Stimulated activated CD8-positive, alpha-beta memory T cell treated with anti-CD3 and anti-CD28 coated beads, Interleukin-4, amount 100 ng/mL, for 24 hours (primary cell): ENCODE results near the gene BTAF1.
A peak's percentile ranks its signal among the peaks of the same experiment; 100 is the strongest.

ENCODE experiments used
- DNase-seq: peaks from one replicate; pipeline ENCODE4 v3.0.0-alpha.2; 2020; ENCODE audit warnings: low read depth

Gene BTAF1

DNA sequence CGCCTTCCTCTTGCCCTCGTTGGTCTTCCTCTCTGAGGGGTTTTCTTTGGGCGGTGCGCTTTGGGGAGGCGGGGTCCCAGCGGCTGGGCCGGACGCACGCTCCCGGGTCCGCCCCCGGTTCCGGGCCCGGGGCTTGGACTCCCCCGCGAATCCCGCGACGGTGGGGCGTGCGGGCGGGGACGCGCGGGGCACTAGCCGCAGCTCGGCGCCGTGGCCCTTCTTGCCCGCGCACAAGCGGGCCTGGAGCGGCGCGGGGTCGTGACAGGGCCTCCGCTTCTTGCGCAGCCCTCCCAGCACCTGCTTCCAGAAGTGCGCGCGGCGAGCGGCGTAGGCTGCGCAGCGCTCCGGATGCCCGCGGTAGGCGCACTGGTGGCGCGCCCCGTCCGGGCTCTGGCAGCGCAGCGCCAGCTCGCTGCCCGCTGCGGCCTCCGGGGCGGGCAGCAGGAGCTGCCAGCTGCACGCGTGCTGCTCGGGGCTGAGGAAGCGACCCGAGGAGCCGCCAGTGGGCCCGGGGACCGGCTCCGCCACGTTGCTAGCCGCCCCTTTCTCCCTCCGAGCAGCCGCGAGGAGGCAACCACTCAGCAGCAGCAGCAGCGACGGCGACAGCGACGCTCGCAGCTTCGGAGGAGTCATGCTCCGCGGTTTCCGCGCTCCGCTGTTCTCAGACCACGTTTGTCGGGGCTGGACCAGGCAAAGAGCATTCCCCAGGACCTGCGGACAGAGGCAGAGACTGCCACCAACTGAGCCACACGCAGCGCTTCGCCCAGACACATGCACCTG is 15.0 kb upstream of the BTAF1 start:
- peak; percentile 62 for DNase-seq

DNA sequence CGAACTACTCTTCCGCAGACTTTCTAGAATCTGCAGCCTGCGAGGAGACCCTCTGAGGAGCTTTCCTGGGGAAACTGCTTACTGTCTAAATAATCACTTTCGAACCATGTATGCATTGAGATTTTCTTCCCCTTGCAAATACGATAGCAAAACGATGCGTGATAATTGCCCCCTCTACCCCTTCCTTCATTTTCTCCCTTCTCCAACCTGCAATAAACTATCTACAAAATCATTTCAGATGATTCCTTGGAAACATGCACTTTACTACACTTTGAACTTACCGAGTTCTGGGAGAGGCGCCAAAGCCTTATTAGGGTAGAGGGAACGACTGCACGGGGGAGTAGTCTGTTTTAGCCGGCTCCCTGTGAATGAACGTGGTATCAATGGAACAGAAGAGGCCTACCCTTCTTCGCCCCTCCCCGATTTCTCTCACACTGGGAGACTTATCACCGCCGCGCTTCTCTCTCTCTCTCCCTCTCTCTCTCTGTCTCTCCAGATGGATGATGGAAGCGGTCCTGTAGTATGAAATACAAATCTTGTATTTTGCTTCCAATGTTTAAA is 14.4 kb upstream of the BTAF1 start, which contains the start of gene FGFBP3:
FGFBP3 (minus strand) TSS at position 370 of the 561 bp plus-strand sequence. CDS start 517 bp downstream, outside the sequence.
- DNase-seq = no peak

DNA sequence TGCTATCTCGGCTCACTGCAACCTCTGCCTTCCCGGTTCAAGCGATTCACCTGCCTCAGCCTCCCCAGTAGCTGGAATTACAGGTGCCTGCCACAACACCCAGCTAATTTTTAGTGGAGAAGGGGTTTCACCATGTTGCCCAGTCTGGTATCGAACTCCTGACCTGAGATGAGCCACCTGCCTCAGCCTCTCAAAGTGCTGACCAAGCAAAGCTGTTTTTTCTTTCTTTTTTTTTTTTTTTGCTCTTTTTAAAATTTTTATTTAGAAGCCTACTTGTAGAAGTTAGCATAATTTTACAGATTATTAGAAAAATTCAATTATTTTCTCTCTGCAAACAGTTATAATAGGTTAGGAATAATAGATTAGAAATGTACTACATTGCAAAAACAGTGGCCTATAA is 13.1 kb upstream of the BTAF1 start:
- DNase-seq = no peak

DNA sequence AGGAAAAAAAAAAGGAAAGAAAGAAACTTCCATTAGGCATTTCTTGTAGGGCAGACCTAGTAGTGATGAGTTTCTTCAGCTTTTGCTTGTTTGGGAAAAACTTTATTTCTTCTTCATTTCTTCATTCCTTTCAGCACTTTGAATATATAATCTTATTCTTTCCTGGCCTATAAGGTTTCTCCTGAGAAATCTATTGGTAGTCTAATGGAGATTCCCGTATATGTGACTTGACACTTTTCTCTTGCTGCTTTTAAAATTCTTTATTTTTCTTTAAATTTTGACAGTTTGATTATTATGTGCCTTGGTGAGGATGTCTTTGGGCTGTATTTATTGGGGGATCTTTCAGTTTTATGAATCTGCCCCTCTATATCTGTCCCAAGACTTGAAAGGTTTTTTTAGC is 3.9 kb upstream of the BTAF1 start:
- DNase-seq = no peak

DNA sequence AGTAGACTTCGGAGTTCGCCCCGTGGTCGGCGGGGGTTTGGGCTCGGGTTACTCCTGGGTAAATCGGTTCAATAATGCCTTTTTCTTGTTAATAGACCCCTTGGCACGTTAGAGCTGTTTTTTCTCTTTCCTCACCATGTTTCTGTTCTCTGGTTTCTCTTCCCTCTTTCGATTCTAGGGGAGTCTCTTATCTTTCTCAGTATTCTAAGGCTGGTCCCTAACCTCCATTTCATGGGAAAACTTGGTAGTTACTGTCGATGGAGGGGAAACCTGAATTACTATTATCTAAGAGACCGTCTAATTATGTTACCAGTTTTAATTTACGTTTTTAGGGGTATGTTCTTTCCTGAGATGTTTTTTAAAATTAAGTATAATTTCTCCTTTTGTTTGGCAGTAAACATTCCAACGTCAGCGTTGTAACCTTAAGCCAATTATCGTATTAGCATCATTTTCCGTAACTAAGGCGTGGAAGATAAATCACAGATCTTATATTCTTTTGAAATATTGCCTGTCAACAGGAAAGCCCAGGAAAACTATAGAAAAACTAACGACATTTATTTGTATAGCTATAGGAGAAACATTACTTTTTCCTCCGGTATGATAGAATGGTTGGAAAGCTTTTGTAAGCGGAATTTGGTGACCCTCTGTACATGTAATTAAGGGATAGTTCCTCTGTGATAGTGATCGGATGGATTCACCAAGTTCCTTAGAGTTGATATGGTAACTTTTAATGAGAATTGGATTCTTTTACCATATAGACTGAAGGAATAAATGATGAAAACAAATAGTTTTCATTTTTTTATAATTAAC is 847 bp downstream of the BTAF1 start:
- no peak for DNase-seq

DNA sequence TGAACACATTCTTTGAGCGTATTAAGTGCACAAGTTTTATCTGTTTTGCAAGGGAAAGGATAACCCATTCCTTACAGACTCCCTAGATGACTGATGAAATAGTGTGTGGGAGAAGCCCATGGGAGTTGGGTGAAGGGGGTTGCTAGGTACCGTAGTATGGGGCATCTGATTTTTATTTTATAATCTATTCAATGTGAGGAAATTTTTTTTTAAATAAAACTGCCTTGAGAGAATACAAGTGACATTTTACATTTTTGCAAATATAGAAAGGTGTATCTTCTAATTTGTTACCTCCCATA is 1.4 kb downstream of the BTAF1 start:
- DNase-seq = no peak

DNA sequence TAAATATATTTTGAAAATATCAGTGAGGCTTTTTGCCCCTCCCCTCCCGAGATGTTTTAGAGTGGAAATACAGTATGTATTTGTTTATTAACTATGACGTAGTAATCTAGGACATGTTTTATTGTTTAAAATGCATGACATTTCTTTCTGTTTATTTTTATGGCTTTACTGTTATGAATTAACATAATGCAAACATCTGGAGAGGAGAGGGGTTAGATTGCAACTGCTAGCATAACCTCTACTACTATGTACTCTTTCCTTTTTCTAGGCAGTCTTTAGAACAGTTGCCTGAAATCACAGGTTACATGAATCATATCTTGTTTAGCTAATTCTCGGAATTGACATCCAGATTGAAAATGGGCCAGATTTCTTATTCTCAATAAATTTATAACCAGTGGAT is 7.4 kb downstream of the BTAF1 start:
- no peak for DNase-seq

DNA sequence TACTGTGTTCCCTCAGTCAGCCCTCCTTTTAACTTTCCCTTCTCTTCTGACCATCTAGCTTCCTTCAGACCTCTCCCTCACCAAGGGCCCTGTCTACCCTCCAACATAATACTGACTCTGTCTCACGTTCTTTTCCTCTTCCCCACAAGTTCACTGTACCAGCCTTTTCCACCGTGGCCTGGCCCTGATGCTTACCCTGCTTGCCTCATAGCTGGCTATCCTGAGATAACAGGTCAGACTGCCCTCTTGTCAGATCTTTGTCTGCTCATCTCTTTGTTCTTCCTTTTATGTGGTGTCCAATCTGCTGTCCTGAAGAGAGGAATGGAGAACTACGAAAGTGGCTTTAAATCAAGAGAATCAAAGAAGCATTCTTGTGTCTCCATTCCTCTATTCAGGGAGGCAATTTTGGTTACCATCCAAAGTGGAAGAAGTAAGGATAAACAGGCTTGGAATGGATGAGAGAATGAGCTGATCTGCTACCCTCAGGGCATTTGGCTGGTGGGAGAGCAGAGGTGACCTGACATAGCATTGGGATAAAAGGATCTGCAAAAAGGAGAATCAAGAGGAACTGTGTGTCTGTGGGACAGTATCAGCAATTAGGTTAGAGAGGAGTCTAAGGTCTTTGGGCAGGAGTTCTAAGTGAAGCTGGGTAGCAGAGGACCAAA is 8.1 kb downstream of the BTAF1 start:
- no peak for DNase-seq

DNA sequence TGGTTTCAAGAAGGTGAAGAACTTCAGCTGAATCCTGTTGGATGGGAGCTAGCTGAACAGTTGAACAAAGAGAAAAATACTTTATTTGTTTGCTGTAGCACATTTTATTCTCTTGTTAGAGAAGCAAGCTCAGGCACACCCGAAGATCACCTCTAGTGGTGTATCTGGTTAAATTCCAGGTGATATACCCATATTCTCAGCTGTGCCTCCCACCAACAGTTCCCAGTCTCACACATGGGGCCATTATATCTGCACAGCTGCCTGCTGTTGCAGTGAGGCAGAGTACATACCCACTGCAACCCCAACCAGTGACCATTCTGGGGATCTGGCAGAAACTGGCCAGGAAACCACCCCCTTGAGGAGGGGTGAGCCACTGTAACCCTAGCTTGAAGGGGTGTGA is 9.2 kb downstream of the BTAF1 start:
- DNase-seq = no peak

DNA sequence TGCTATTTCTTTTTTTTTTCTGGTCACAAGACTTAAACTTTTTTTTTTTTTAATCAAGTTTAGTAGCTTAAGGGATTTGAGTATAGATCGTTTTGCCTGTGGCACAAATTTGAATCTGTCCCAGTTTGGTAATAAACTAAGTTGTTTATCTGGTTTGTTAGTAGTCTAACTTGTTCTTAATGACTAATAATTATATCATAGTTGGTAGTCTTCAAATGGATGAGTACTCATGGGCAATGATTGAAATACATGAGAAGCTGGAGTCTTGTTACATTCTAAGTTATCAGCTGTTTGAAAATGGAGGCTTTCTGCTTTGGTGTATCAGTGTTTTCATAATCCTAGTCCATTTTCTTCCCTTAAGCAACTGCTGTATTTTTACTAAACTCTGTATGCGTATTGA is 12.3 kb downstream of the BTAF1 start:
- no peak for DNase-seq

DNA sequence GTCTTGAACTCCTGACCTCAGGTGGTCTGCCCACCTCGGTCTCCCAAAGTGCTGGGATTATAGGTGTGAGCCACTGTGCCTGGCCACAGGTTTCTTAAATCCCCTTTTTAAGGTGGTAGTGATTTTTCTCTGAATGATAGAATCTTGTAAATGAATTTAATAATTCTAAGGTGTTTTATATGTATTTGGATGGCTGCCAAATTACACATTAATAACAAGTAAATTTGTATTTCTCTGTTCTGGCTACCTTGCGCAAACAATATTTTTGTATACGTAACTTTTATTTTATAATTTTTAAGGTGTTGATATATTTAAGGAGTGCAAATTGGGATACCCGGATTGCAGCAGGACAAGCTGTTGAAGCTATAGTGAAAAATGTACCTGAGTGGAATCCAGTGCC is 16.1 kb downstream of the BTAF1 start:
- DNase-seq = no peak

DNA sequence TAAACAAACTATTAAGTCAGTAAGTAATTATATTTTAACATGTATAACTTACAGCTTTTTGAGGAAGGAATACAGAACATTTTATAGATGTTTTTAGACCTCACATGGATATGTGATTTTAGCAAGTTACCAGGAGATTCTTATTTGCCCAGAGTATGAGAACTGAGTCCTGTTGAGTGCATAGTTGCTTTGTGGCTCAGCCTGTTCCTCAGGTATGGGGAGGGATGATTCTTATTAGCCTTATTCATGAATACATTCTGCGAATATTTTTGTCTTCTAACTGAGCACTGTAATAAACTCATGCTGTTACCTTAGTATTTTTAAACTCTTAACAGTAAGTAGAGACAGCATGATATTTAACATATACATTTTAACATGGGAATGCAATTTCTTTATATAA is 17.9 kb downstream of the BTAF1 start:
- no peak for DNase-seq

DNA sequence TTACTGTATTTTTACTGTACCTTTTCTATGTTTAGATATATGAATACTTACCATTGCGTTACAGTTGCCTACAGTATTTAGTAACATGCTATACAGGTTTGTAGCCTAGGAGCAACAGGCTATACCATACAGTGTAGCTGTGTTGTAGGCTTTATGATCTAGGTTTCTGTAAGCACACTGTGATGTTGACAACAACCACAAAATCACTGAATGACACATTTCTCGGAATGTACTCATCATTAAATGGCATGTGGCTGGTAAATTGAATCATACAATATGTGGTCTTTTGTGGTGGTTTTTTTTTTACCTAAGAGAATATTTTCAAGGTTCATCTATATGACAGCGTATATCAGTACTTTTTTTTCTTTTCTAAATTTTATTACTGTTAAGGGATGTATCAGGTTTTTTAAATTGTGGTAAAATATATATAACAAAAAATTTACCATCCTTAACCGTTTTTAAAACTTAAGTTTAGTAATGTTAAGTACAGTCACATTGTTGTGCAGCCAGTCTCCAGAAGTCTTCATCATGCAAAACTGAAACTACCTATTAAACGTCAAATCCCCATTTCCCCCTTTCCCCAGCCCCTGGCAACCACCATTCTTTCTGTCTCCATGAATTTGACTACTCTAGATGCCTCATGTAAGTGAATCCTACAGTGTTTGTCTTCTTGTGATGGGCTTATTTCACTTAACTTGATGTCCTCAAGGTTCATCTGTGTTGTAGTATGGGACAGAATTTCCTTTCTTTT is 21.5 kb downstream of the BTAF1 start:
- DNase-seq = no peak

DNA sequence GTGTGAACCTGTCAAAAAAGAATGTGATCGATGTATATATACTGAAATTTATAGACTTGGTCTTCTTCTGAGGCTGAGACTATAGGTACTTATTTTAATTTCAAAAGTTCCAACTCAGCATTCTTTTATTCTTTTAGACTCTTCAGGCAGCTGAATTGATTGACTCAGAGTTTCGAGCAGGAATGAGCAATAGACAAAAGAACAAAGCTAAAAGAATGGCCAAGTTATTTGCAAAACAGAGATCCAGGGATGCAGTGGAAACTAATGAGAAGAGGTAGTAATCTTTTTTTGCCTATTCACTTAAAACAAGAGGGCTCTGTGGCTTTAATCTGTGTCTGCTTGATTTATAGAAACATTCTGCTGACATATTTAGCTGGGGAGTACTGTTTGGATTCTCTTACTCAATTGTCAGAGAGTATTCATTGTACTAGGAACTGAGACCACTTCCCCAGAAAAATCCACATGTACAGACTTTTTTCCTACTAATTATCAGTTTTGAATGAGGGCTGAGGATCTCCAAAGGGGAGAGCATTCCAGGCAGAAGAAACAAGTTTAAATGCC is 30.1 kb downstream of the BTAF1 start:
- no peak for DNase-seq

DNA sequence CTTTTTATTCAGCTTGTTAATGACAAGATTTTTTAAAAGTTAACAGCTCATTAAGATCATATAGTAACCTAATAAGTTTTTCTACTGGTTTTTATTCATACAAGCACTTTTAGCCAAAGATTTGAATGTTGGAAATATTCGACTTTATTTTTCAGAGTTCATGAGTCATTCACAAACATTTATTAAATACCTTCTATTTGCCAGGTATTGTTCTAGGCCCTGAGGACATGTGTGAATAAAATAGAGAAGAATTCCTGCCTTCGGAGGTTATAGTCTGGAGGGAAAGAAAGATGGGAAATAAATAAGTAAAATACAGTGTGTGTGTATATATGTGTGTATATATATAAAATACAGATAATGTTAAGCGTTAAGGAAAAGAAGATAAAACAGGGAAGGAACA is 31.5 kb downstream of the BTAF1 start:
- no peak for DNase-seq

DNA sequence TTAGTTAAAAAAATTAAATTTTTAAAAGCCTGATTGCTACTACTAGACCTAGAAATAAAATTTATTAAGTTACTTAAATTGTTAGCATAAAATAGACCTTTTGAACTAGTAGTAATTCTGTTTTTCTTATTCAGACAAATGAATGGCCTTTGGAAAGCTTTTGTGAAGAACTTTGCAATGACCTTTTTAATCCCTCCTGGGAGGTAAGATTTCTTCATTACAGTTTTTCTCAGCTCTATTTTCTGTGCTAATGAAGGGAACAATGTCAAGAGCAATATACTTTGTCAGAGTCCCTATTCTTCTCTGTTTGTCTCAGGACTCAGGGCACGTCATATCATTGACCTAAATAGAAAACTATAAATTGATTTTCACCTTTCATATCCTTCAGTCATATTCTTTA is 33.5 kb downstream of the BTAF1 start:
- DNase-seq = no peak

DNA sequence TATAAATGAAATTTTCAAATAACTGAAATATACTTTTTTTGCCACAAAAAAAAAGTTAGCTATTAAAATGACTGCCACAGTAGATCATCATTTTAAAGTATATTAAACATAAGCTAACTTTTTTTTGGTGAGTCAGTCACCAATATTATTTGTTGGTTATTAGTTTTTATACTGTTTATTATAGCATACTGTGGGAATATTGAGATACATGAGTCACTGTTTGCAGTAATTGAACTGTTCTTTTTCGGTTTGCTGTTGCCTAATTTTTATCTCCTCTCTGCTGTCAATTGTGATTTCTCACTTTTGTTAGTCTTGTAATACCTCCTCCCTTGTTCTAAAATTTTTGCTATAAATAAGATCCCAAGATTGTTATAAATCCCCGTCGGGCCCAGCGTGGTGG is 45.7 kb downstream of the BTAF1 start:
- DNase-seq = no peak

DNA sequence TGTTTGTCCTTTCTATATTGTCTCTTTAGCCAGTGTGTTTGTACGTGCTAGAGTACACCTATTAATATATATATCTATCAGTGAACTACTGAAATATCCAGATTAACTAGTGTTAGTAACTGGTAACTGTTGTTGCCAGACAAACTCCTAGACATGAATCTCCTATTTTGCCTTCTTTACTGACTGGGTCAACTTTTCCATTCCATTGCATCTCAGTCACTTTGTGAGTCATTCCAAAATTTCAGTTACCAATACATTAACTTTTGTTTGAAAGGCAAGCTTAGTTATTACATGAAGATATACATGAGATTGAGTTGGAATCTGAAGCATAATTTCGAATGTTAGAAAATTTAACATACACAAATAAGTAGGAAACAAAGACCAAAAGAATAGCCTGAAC is 51.4 kb downstream of the BTAF1 start:
- no peak for DNase-seq

DNA sequence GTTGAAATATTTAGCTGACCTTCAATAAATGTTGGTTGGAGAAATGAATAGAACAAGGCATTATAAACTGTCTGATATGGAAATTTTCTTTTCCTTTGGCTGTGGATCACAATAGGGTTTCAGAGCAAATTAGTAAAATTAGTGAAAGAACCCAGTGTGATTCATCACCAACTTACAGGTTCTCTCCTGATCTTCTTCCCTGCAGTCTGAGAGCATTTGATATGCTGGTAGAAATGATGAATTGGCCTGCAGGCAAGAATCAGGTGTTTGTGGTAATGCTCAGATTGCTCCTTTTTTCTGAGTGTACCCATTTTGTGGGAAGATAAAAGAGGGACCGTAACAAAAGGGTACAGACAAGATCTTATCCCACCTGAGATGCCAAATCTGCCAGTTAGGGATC is 51.9 kb downstream of the BTAF1 start:
- no peak for DNase-seq

DNA sequence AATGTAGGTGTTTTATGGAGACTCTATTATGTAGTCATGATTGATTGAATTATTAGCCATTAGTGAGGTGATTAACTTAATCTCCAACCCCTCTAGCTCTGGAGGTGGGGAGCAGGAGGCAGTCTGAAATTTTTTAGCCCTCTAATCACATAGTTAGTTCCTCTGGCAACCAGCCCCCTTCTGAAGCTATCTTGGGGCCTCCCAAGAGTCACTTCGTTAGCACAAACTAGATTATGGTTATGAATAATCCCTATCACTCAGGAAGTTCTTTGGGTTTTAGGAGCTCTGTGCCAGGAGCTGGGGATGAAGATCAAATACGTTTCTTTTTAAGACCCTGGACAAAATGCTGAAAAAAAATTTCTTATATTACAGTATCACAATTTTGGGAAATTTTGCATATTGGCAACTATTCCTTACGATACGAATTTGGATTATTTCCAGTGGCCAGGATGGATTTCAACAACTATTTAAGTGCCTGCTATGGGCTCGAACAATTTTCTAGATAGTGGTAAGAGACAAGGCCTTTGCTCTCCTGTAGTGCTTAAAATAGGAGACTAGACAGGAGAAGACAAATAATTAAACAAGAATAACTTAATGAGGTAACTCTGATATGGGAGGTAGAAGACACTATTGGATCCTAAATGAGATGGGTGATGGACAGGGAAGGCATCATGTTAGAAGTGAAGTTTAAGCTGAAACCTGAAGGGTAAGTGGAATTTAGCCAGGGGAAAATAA is 52.9 kb downstream of the BTAF1 start:
- DNase-seq = no peak

DNA sequence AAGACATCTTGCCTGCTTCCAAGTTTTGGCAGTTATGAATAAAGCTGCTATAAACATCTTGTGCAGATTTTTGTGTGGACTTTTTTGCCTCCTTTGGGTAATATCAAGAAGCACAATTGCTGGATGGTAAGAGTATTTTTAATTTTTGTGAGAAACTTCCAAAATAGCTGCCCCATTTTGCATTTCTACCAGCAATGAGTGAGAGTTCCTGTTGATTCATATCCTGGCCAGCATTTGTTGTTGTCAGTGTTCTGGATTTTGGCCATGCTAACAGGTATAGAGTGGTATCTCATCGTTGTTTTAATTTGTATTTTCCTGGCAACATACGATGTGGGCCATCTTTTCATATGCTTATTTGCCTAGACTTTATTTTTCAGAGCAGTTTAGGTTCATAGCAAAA is 53.9 kb downstream of the BTAF1 start:
- no peak for DNase-seq
